Measurements from ENCODE around the gene PDE1A. TPM values are rescaled to one million over a fixed set of nuclear protein-coding genes. Genes with fewer than 3 reads are reported as not detected.
A peak's percentile ranks its signal among the peaks of the same experiment; 100 is the strongest.

The PDE1A gene
- total RNA-seq, 2 experiments from 2014 or later, result not detected

GRCh38 chr2:182247831-182248230 lies 179.0 kb downstream of the PDE1A start:
- no peaks in the 10 kb centered on the region for H3K36me3 Mint-ChIP-seq (ENCODE audit: low read depth)
- ChIA-PET CTCF (no interaction called here), POLR2A (no interaction called here)
- H3K4me1 Mint-ChIP-seq (ENCODE audit: low read depth), result no peaks in the 10 kb centered on the region
- no peak for ATAC-seq
- DNase-seq, result no peak
- H3K27ac Mint-ChIP-seq, result no peak overlapping the region
- H3K9me3 Mint-ChIP-seq (ENCODE audit: insufficient read depth), result no peaks in the 10 kb centered on the region
- no peaks in the 10 kb centered on the region for H3K27me3 Mint-ChIP-seq (ENCODE audit: low read depth)
- no peak overlapping the region for H3K4me3 Mint-ChIP-seq

- Mint-ChIP-seq H3K4me1 (ENCODE audit: low read depth) (no peaks in the 10 kb centered on the region), H3K36me3 (ENCODE audit: low read depth) (no peaks in the 10 kb centered on the region), H3K27me3 (ENCODE audit: low read depth) (no peaks in the 10 kb centered on the region), H3K27ac (no peak overlapping the region), H3K4me3 (no peak overlapping the region), H3K9me3 (ENCODE audit: insufficient read depth) (no peaks in the 10 kb centered on the region)
- no peak for ATAC-seq
- ChIA-PET CTCF (no interaction called here), POLR2A (no interaction called here)
- no peak for DNase-seq
These were observed 180.9 kb downstream of the PDE1A start for GRCh38 chr2:182245963-182246362.

GRCh38 chr2:182242609-182243008 lies 184.2 kb downstream of the PDE1A start:
- H3K27me3 Mint-ChIP-seq (ENCODE audit: low read depth), result no peaks in the 10 kb centered on the region
- H3K36me3 Mint-ChIP-seq (ENCODE audit: low read depth), result no peaks in the 10 kb centered on the region
- ChIA-PET CTCF (no interaction called here), POLR2A (no interaction called here)
- no peak for DNase-seq
- no peak for ATAC-seq
- no peak overlapping the region for H3K4me3 Mint-ChIP-seq
- H3K4me1 Mint-ChIP-seq (ENCODE audit: low read depth), result no peaks in the 10 kb centered on the region
- no peaks in the 10 kb centered on the region for H3K9me3 Mint-ChIP-seq (ENCODE audit: insufficient read depth)
- H3K27ac Mint-ChIP-seq, result no peak overlapping the region

GRCh38 chr2:182241936-182242335 lies 184.9 kb downstream of the PDE1A start:
- no peak for ATAC-seq

GRCh38 chr2:182240862-182241371 lies 185.9 kb downstream of the PDE1A start:
- Mint-ChIP-seq H3K27ac (no peak overlapping the region), H3K36me3 (ENCODE audit: low read depth) (no peaks in the 10 kb centered on the region), H3K27me3 (ENCODE audit: low read depth) (no peaks in the 10 kb centered on the region), H3K9me3 (ENCODE audit: insufficient read depth) (no peaks in the 10 kb centered on the region), H3K4me1 (ENCODE audit: low read depth) (no peaks in the 10 kb centered on the region), H3K4me3 (no peak overlapping the region)
- ChIA-PET CTCF (interaction anchor here (0.6 to 2.1 kb wide), 7 partner anchors 10 to 408 kb away, joined by 3 to 19 read pairs (median 3); no protein-coding TSS in a partner anchor), POLR2A (no interaction called here)
- DNase-seq, result peak; percentile 37
- peak; percentile 51 for ATAC-seq

More at GRCh38 chr2:182241936-182242335, 184.9 kb downstream of the PDE1A start:
- H3K4me3 Mint-ChIP-seq, result no peak overlapping the region
- no peak overlapping the region for H3K27ac Mint-ChIP-seq
- no peaks in the 10 kb centered on the region for H3K9me3 Mint-ChIP-seq (ENCODE audit: insufficient read depth)
- H3K4me1 Mint-ChIP-seq (ENCODE audit: low read depth), result no peaks in the 10 kb centered on the region
- ChIA-PET POLR2A (no interaction called here), CTCF (no interaction called here)
- H3K27me3 Mint-ChIP-seq (ENCODE audit: low read depth), result no peaks in the 10 kb centered on the region
- DNase-seq, result no peak
- no peaks in the 10 kb centered on the region for H3K36me3 Mint-ChIP-seq (ENCODE audit: low read depth)

GRCh38 chr2:182230561-182230960 lies 196.3 kb downstream of the PDE1A start:
- no peaks in the 10 kb centered on the region for H3K36me3 Mint-ChIP-seq (ENCODE audit: low read depth)
- ATAC-seq, result no peak
- ChIA-PET CTCF (no interaction called here), POLR2A (no interaction called here)
- no peaks in the 10 kb centered on the region for H3K9me3 Mint-ChIP-seq (ENCODE audit: insufficient read depth)
- H3K4me1 Mint-ChIP-seq (ENCODE audit: low read depth), result no peaks in the 10 kb centered on the region
- no peaks in the 10 kb centered on the region for H3K27me3 Mint-ChIP-seq (ENCODE audit: low read depth)
- H3K4me3 Mint-ChIP-seq, result no peak overlapping the region
- H3K27ac Mint-ChIP-seq, result no peak overlapping the region
- no peak for DNase-seq

GRCh38 chr2:182229297-182229696 lies 197.5 kb downstream of the PDE1A start:
- Mint-ChIP-seq H3K4me1 (ENCODE audit: low read depth) (no peaks in the 10 kb centered on the region), H3K4me3 (no peak overlapping the region), H3K27ac (no peak overlapping the region), H3K36me3 (ENCODE audit: low read depth) (no peaks in the 10 kb centered on the region), H3K27me3 (ENCODE audit: low read depth) (no peaks in the 10 kb centered on the region), H3K9me3 (ENCODE audit: insufficient read depth) (no peaks in the 10 kb centered on the region)
- ChIA-PET CTCF (no interaction called here), POLR2A (no interaction called here)
- no peak for ATAC-seq
- DNase-seq, result no peak

- Mint-ChIP-seq H3K4me3 (no peak overlapping the region), H3K4me1 (ENCODE audit: low read depth) (no peaks in the 10 kb centered on the region), H3K27ac (no peak overlapping the region), H3K9me3 (ENCODE audit: insufficient read depth) (no peaks in the 10 kb centered on the region), H3K36me3 (ENCODE audit: low read depth) (no peaks in the 10 kb centered on the region), H3K27me3 (ENCODE audit: low read depth) (no peaks in the 10 kb centered on the region)
- ChIA-PET CTCF (no interaction called here), POLR2A (no interaction called here)
- ATAC-seq, result no peak
- no peak for DNase-seq
These were observed 198.1 kb downstream of the PDE1A start for GRCh38 chr2:182228741-182229140.

- CTCF ChIA-PET, result no interaction called here
- H3K4me3 Mint-ChIP-seq, result no peak overlapping the region
- no peaks in the 10 kb centered on the region for H3K9me3 Mint-ChIP-seq (ENCODE audit: insufficient read depth)
- H3K27me3 Mint-ChIP-seq (ENCODE audit: low read depth), result no peaks in the 10 kb centered on the region
- ATAC-seq (no peak), DNase-seq (no peak)
- no peaks in the 10 kb centered on the region for H3K4me1 Mint-ChIP-seq (ENCODE audit: low read depth)
- no peaks in the 10 kb centered on the region for H3K36me3 Mint-ChIP-seq (ENCODE audit: low read depth)
- POLR2A ChIA-PET, result no interaction called here
- H3K27ac Mint-ChIP-seq, result no peak overlapping the region
These were observed 198.8 kb downstream of the PDE1A start for GRCh38 chr2:182228073-182228473.

GRCh38 chr2:182226807-182227206 lies 200.0 kb downstream of the PDE1A start:
- H3K9me3 Mint-ChIP-seq (ENCODE audit: insufficient read depth), result no peaks in the 10 kb centered on the region
- POLR2A ChIA-PET, result no interaction called here
- H3K4me3 Mint-ChIP-seq, result no peak overlapping the region
- no peak for DNase-seq
- no peaks in the 10 kb centered on the region for H3K36me3 Mint-ChIP-seq (ENCODE audit: low read depth)
- no peak for ATAC-seq
- H3K27me3 Mint-ChIP-seq (ENCODE audit: low read depth), result no peaks in the 10 kb centered on the region
- H3K4me1 Mint-ChIP-seq (ENCODE audit: low read depth), result no peaks in the 10 kb centered on the region
- H3K27ac Mint-ChIP-seq, result no peak overlapping the region
- CTCF ChIA-PET, result no interaction called here

GRCh38 chr2:182224669-182225068 lies 202.2 kb downstream of the PDE1A start:
- H3K4me3 Mint-ChIP-seq, result no peak overlapping the region

GRCh38 chr2:182220998-182221397 lies 205.8 kb downstream of the PDE1A start:
- H3K4me3 Mint-ChIP-seq, result no peak overlapping the region
- H3K4me1 Mint-ChIP-seq (ENCODE audit: low read depth), result no peaks in the 10 kb centered on the region
- ChIA-PET CTCF (no interaction called here), POLR2A (no interaction called here)
- H3K27ac Mint-ChIP-seq, result no peak overlapping the region
- ATAC-seq, result no peak
- H3K27me3 Mint-ChIP-seq (ENCODE audit: low read depth), result no peaks in the 10 kb centered on the region
- no peaks in the 10 kb centered on the region for H3K36me3 Mint-ChIP-seq (ENCODE audit: low read depth)
- H3K9me3 Mint-ChIP-seq (ENCODE audit: insufficient read depth), result no peaks in the 10 kb centered on the region
- DNase-seq, result no peak

More at GRCh38 chr2:182224669-182225068, 202.2 kb downstream of the PDE1A start:
- DNase-seq (no peak), ATAC-seq (no peak)
- Mint-ChIP-seq H3K36me3 (ENCODE audit: low read depth) (no peaks in the 10 kb centered on the region), H3K27ac (no peak overlapping the region), H3K27me3 (ENCODE audit: low read depth) (no peaks in the 10 kb centered on the region), H3K9me3 (ENCODE audit: insufficient read depth) (no peaks in the 10 kb centered on the region), H3K4me1 (ENCODE audit: low read depth) (no peaks in the 10 kb centered on the region)
- ChIA-PET CTCF (no interaction called here), POLR2A (no interaction called here)

GRCh38 chr2:182220335-182220734 lies 206.5 kb downstream of the PDE1A start:
- no peaks in the 10 kb centered on the region for H3K27me3 Mint-ChIP-seq (ENCODE audit: low read depth)
- no peaks in the 10 kb centered on the region for H3K4me1 Mint-ChIP-seq (ENCODE audit: low read depth)
- DNase-seq, result no peak
- H3K27ac Mint-ChIP-seq, result no peak overlapping the region
- CTCF ChIA-PET, result no interaction called here
- no peak for ATAC-seq
- H3K9me3 Mint-ChIP-seq (ENCODE audit: insufficient read depth), result no peaks in the 10 kb centered on the region
- H3K36me3 Mint-ChIP-seq (ENCODE audit: low read depth), result no peaks in the 10 kb centered on the region
- no peak overlapping the region for H3K4me3 Mint-ChIP-seq
- POLR2A ChIA-PET, result no interaction called here
